ENCODE data around the gene DSC2.

DSC2 gene

DNA sequence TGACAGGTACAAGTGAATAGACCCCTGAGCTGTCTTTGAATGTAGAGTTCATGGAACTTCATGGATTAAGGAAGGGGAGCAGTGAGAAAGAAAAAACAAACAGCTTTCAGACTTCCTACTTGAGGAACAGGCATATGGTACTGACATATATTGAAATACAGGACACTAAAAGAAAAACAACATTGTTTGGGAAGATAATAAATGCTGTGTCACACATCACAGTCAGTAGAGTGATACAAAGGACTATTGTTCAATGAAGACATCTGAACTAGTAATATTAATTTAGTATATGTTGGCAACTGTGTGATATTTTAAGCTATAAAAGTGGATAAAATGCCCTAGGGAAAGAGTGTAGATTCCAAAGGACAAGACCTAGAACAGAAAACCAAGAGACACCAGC is 3.3 kb downstream of the DSC2 start:
- no peak overlapping the region for H3K4me3 ChIP-seq (ENCODE audit: low read depth, low read length)
- TF ChIP-seq, protein P1, sequence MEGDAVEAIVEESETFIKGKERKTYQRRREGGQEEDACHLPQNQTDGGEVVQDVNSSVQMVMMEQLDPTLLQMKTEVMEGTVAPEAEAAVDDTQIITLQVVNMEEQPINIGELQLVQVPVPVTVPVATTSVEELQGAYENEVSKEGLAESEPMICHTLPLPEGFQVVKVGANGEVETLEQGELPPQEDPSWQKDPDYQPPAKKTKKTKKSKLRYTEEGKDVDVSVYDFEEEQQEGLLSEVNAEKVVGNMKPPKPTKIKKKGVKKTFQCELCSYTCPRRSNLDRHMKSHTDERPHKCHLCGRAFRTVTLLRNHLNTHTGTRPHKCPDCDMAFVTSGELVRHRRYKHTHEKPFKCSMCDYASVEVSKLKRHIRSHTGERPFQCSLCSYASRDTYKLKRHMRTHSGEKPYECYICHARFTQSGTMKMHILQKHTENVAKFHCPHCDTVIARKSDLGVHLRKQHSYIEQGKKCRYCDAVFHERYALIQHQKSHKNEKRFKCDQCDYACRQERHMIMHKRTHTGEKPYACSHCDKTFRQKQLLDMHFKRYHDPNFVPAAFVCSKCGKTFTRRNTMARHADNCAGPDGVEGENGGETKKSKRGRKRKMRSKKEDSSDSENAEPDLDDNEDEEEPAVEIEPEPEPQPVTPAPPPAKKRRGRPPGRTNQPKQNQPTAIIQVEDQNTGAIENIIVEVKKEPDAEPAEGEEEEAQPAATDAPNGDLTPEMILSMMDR (IDR thresholded peaks at IDR 0.05; ENCODE audit: low read depth, low read length) = no peak

DNA sequence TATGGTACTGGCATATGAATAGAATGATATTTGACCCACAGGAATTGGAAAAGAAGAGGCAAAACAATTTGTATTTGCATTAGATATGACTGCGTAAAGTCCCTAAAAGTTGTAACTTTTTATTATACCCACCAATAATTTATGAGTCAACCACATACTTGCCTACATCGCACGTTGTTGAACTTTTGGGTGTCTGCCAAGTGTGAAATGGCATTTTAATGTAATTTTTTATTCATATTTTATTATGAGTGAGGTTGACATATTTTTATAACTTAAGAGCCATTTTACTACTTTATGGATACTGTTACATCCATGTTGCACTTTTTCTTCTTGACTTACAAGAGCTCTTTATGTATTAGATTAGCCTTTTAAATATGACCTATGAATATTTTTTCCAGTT is 4.6 kb downstream of the DSC2 start:
- no peak overlapping the region for H3K4me3 ChIP-seq (ENCODE audit: low read depth, low read length)
- TF ChIP-seq, protein P1 (IDR thresholded peaks at IDR 0.05; ENCODE audit: low read depth, low read length) = no peak

DNA sequence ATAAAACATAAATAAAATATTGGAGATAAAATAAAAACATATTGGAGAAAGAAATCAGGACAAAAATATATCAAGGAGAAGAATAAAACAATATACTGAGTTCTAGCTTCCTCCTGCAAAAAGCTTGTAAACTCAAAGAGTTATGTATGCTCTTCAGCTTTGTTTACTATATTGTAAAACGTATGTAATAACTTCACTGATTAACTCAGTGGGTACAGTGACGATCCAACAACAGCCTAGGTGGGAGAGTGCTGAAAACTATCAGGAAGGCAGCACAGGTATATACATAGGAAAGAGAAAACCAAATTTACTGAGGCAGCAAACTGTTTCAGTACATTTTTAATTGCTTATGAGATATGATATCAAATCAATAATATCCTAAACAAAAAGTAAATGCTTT is 8.3 kb downstream of the DSC2 start:
- TF ChIP-seq, protein P1 (IDR thresholded peaks at IDR 0.05; ENCODE audit: low read depth, low read length) = no peak
- no peak overlapping the region for H3K4me3 ChIP-seq (ENCODE audit: low read depth, low read length)

DNA sequence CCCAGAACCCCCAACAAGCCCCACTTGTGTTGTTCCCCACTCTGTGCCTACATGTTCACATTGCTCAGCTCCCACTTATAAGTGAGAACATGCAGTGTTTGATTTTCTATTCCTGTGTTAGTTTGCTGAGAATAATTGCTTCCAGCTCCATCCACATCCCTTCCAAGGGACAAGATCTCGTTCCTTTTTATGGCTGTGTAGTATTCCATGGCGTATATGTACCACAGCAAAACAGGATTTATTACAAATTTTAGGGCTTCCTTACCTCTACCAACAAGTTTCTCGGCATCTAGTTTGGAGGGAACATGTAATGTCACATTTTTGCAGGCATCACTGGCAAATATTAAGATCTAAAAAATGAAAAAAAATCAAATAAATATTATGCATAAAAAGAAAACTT is 8.9 kb downstream of the DSC2 start:
- TF ChIP-seq, protein P1 (IDR thresholded peaks at IDR 0.05; ENCODE audit: low read depth, low read length) = no peak

DNA sequence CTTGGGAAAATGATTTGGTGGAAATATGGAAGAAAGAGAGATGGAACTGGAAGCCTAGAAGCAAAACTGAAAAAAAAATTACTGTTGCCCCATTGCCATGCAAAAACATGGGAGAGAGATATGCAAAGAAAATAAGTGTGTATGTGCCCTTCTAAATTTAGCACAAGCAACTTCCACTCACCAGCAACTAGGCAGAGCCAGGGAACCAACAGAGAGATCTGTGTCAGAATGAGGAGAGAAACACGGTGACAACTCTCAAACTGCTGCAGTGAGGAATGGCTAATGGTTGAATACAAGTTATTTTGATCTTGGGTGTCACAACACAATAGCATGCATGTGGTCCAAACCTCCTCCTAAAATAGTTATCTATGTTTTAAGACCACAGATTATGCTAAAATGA is 10.9 kb downstream of the DSC2 start:
- no peak overlapping the region for H3K4me3 ChIP-seq (ENCODE audit: low read depth, low read length)
- TF ChIP-seq, protein P1 (IDR thresholded peaks at IDR 0.05; ENCODE audit: low read depth, low read length) = no peak

More for the DNA sequence above, 8.9 kb downstream of the DSC2 start:
- H3K4me3 ChIP-seq (ENCODE audit: low read depth, low read length) = no peak overlapping the region

DNA sequence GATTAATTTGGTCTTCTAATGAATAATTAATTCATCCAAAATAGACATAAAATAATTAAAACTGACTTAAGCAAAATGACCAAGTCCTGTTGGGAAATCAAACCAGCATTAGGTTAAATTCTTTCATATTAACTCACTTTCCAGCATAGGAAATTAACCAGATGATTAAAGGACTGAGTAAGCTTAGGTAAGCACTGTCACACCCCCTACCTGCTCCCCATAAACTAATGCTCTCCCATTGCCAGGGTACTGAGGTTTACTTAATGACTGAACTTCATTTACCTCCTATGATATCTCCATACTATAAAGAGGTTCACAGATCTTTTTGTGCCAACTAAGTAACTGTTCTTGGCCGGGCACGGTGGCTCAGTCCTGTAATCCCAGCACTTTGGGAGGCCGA is 13.7 kb downstream of the DSC2 start:
- TF ChIP-seq, protein P1 (IDR thresholded peaks at IDR 0.05; ENCODE audit: low read depth, low read length) = no peak
- no peak overlapping the region for H3K4me3 ChIP-seq (ENCODE audit: low read depth, low read length)

DNA sequence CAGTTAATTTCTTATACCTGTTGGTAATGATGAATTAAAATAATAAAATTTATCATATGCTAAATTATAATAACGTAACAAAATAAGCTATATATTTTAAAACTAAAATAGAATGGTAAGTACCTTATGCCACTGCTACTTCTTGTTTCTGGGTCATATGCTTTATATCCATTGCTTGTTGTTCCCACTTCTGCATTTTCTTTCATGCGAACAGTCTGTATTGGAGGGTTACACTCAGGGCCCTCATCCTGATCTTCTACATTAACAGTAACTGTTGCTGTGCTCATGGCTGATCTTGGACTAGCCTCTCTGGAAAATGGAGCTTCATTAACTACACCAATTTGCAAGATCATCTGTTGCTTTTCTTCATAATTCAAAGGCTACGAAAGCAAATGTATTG is 22.2 kb downstream of the DSC2 start:
- no peak overlapping the region for H3K4me3 ChIP-seq (ENCODE audit: low read depth, low read length)
- TF ChIP-seq, protein P1 (IDR thresholded peaks at IDR 0.05; ENCODE audit: low read depth, low read length) = no peak

Measured in WI38 (cell line).